Naive B cell (primary cell): ENCODE data around the gene CACNA1I. TPM values are rescaled to one million over a fixed set of nuclear protein-coding genes. Genes with fewer than 3 reads are reported as not detected.

ENCODE experiments used
- ATAC-seq, 2 donors: fragments of 150-1000 bp; cut with Tn5 transposase; 2 replicates each; pipeline ENCODE4 v1.10.0; 2021; ENCODE audit warnings: low read depth in 2 of 2, mild to moderate bottlenecking in 2 of 2, moderate library complexity in 2 of 2
- DNase-seq: peaks from one replicate; pipeline ENCODE4 v3.0.0; 2022
- H3K27ac Mint-ChIP-seq, 6 donors: one replicate each; pipeline ENCODE4 v1.8.0; 2020 to 2022; ENCODE audit warnings: mild to moderate bottlenecking in 6 of 6, mixed read lengths in 6 of 6, moderate library complexity in 5 of 6, inconsistent platforms in 2 of 6
- H3K27me3 Mint-ChIP-seq, 3 donors: one replicate each; pipeline ENCODE4 v1.8.0; 2021 to 2022; ENCODE audit warnings: mixed read lengths in 3 of 3, mild to moderate bottlenecking in 1 of 3
- H3K36me3 Mint-ChIP-seq, 2 donors: one replicate each; pipeline ENCODE4 v1.8.0; 2020 to 2022; ENCODE audit warnings: mixed read lengths in 2 of 2, inconsistent platforms in 1 of 2, mild to moderate bottlenecking in 1 of 2
- H3K4me1 Mint-ChIP-seq, 3 donors: one replicate each; pipeline ENCODE4 v1.8.0; 2020 to 2022; ENCODE audit warnings: mixed read lengths in 3 of 3, inconsistent platforms in 1 of 3, mild to moderate bottlenecking in 1 of 3, moderate library complexity in 1 of 3
- H3K4me3 Mint-ChIP-seq, 8 donors: one replicate each; pipeline ENCODE4 v1.8.0; 2020 to 2022; ENCODE audit warnings: mild to moderate bottlenecking in 8 of 8, mixed read lengths in 8 of 8, moderate library complexity in 8 of 8, inconsistent platforms in 2 of 8
- H3K9me3 Mint-ChIP-seq, 7 donors: one replicate each; pipeline ENCODE4 v1.8.0; 2020 to 2022; ENCODE audit warnings: mixed read lengths in 7 of 7, mild to moderate bottlenecking in 5 of 7, inconsistent platforms in 2 of 7, moderate library complexity in 1 of 7
- polyA plus RNA-seq, 6 donors: library from polyadenylated mRNA; unstranded; fragments of 300-500 nt; fragmentation: Illumina TruSeq; gene quantifications; one replicate each; pipeline ENCODE4 v1.2.3, GENCODE V29; 2021; ENCODE audit warnings: low read depth in 6 of 6

The CACNA1I gene
- polyA plus RNA-seq, 6 donors from 2014 or later: not detected

- ATAC-seq (no peak), DNase-seq (no peak)
- peaks cover 10 to 26% (median 19%) of the 10 kb centered on the region in 3 donors for H3K4me1 Mint-ChIP-seq
- no peak overlapping the region for H3K4me3 Mint-ChIP-seq
- no peaks in the 10 kb centered on the region for H3K36me3 Mint-ChIP-seq
- H3K27me3 Mint-ChIP-seq: peaks cover 30 to 94% (median 86%) of the 10 kb centered on the region in 3 donors
- H3K9me3 Mint-ChIP-seq: peaks cover 0 to 2% (median 0%) of the 10 kb centered on the region in 7 donors
- peak overlapping the region in 1 of 6 donors; percentile 85 for H3K27ac Mint-ChIP-seq
These were observed 88.4 kb downstream of the CACNA1I start for GRCh38 chr22:39658806-39659463.

- peaks cover 19 to 33% (median 21%) of the 10 kb centered on the region in 3 donors for H3K4me1 Mint-ChIP-seq
- DNase-seq (no peak), ATAC-seq (no peak)
- H3K4me3 Mint-ChIP-seq: peak overlapping the region in 6 of 8 donors; percentile 52 to 76 (median 66)
- H3K27me3 Mint-ChIP-seq: peaks cover 33 to 90% (median 85%) of the 10 kb centered on the region in 3 donors
- H3K27ac Mint-ChIP-seq: no peak overlapping the region
- H3K36me3 Mint-ChIP-seq: no peaks in the 10 kb centered on the region
- peaks cover 0 to 2% (median 0%) of the 10 kb centered on the region in 7 donors for H3K9me3 Mint-ChIP-seq
These were observed 90.9 kb downstream of the CACNA1I start for GRCh38 chr22:39661501-39661841.

GRCh38 chr22:39661842-39662685 lies 91.5 kb downstream of the CACNA1I start:
- peaks cover 0 to 2% (median 0%) of the 10 kb centered on the region in 7 donors for H3K9me3 Mint-ChIP-seq
- H3K27me3 Mint-ChIP-seq: peaks cover 33 to 89% (median 79%) of the 10 kb centered on the region in 3 donors
- H3K4me1 Mint-ChIP-seq: peaks cover 19 to 33% (median 21%) of the 10 kb centered on the region in 3 donors
- ATAC-seq (peak; percentile 72 to 80), DNase-seq (peak; percentile 43)
- no peaks in the 10 kb centered on the region for H3K36me3 Mint-ChIP-seq
- peak overlapping the region in 7 of 8 donors; percentile 65 to 89 (median 83) for H3K4me3 Mint-ChIP-seq
- H3K27ac Mint-ChIP-seq: peak overlapping the region in 2 of 6 donors; percentile 13 to 26

DNA sequence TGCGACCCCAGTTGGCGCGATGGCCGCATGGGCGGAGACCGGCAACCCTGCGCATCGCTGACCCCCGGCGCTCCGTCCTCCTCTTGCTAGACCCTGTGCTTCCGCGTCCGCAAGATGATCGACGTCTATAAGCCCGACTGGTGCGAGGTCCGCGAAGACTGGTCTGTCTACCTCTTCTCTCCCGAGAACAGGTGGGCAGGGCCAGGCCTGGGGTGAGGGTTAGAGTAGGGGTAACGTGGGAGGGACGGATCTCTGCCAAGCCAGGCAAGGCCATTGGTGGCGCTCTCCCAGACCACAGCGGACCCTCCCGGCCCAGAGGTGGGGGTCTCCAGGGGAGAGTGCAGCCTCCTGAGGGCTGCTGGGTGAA lies 92.1 kb downstream of the CACNA1I start:
- peaks cover 33 to 85% (median 74%) of the 10 kb centered on the region in 3 donors for H3K27me3 Mint-ChIP-seq
- no peak for DNase-seq

GRCh38 chr22:39663751-39664150 lies 93.2 kb downstream of the CACNA1I start:
- peaks cover 19 to 33% (median 21%) of the 10 kb centered on the region in 3 donors for H3K4me1 Mint-ChIP-seq
- ATAC-seq (no peak), DNase-seq (no peak)
- H3K4me3 Mint-ChIP-seq: peak overlapping the region in 5 of 8 donors; percentile 23 to 76 (median 49)
- H3K9me3 Mint-ChIP-seq: peaks cover 0 to 3% (median 0%) of the 10 kb centered on the region in 7 donors
- no peaks in the 10 kb centered on the region for H3K36me3 Mint-ChIP-seq
- no peak overlapping the region for H3K27ac Mint-ChIP-seq
- peaks cover 32 to 80% (median 72%) of the 10 kb centered on the region in 3 donors for H3K27me3 Mint-ChIP-seq

More for the DNA sequence above, 92.1 kb downstream of the CACNA1I start:
- H3K36me3 Mint-ChIP-seq: no peaks in the 10 kb centered on the region
- peaks cover 19 to 33% (median 21%) of the 10 kb centered on the region in 3 donors for H3K4me1 Mint-ChIP-seq
- H3K4me3 Mint-ChIP-seq: peak overlapping the region; percentile 23 to 83 (median 75)
- no peak overlapping the region for H3K27ac Mint-ChIP-seq
- H3K9me3 Mint-ChIP-seq: peaks cover 0 to 2% (median 0%) of the 10 kb centered on the region in 7 donors
- no peak for ATAC-seq

DNA sequence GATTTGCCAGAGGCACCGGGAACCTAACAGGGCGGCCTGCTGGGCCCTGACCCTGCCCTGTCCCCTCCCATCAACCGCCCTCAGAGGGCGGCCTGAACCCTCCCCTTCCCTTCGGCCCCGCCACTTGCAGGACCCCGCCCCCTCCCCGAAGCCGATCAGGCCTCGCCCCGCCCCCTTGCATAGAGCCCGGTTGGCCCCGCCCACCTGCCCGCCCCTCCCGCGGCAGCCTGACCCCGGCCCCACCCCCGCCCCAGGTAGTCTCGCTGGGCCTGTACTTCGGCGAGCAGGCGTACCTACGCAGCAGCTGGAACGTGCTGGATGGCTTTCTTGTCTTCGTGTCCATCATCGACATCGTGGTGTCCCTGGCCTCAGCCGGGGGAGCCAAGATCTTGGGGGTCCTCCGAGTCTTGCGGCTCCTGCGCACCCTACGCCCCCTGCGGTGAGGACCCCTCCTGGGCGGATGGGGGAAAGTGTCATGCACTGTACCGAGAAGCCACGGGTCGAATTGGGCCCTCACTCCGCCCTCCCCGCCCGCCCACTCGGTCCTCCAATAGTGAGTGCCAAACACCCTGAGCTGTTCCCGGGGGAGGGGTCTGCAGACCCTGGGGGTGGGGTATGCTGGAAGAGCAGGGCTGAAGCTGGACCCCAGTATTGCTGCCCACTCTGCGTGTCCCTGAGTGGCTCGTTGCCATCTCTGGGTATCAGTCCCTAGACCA lies 94.1 kb downstream of the CACNA1I start:
- H3K27ac Mint-ChIP-seq: no peak overlapping the region
- H3K9me3 Mint-ChIP-seq: peaks cover 0 to 5% (median 0%) of the 10 kb centered on the region in 7 donors
- peak; percentile 21 to 31 for ATAC-seq
- no peak for DNase-seq
- peaks cover 30 to 80% (median 70%) of the 10 kb centered on the region in 3 donors for H3K27me3 Mint-ChIP-seq
- H3K4me1 Mint-ChIP-seq: peaks cover 19 to 33% (median 19%) of the 10 kb centered on the region in 3 donors
- H3K36me3 Mint-ChIP-seq: no peaks in the 10 kb centered on the region
- H3K4me3 Mint-ChIP-seq: peak overlapping the region in 7 of 8 donors; percentile 15 to 76 (median 39)

- DNase-seq (no peak), ATAC-seq (no peak)
- Mint-ChIP-seq H3K27me3 (peaks cover 28 to 75% (median 68%) of the 10 kb centered on the region in 3 donors), H3K27ac (no peak overlapping the region), H3K9me3 (peaks cover 0 to 5% (median 0%) of the 10 kb centered on the region in 7 donors), H3K36me3 (no peaks in the 10 kb centered on the region), H3K4me1 (peaks cover 18 to 33% (median 19%) of the 10 kb centered on the region in 3 donors), H3K4me3 (peak overlapping the region in 7 of 8 donors; percentile 15 to 78 (median 41))
These were observed 94.7 kb downstream of the CACNA1I start for GRCh38 chr22:39665229-39665628.

- DNase-seq (no peak), ATAC-seq (no peak)
- Mint-ChIP-seq H3K36me3 (peaks cover 0 to 5% of the 10 kb centered on the region in 2 donors), H3K4me1 (peaks cover 18 to 33% (median 19%) of the 10 kb centered on the region in 3 donors), H3K27ac (no peak overlapping the region), H3K9me3 (peaks cover 0 to 9% (median 2%) of the 10 kb centered on the region in 7 donors), H3K27me3 (peaks cover 27 to 74% (median 68%) of the 10 kb centered on the region in 3 donors), H3K4me3 (peak overlapping the region; percentile 21 to 81 (median 63))
These were observed 95.3 kb downstream of the CACNA1I start for GRCh38 chr22:39665661-39666431.

- Mint-ChIP-seq H3K4me3 (no peak overlapping the region), H3K27ac (no peak overlapping the region), H3K36me3 (peaks cover 5 to 11% of the 10 kb centered on the region in 2 donors), H3K27me3 (peaks cover 21 to 72% (median 64%) of the 10 kb centered on the region in 3 donors), H3K4me1 (peaks cover 17 to 28% (median 18%) of the 10 kb centered on the region in 3 donors), H3K9me3 (peaks cover 3 to 15% (median 8%) of the 10 kb centered on the region in 7 donors)
- ATAC-seq (no peak), DNase-seq (no peak)
These were observed 95.9 kb downstream of the CACNA1I start for GRCh38 chr22:39666495-39666894.

GRCh38 chr22:39666926-39667325 lies 96.4 kb downstream of the CACNA1I start:
- H3K27me3 Mint-ChIP-seq: peaks cover 20 to 73% (median 60%) of the 10 kb centered on the region in 3 donors
- peaks cover 8 to 16% of the 10 kb centered on the region in 2 donors for H3K36me3 Mint-ChIP-seq
- H3K9me3 Mint-ChIP-seq: peaks cover 5 to 20% (median 12%) of the 10 kb centered on the region in 7 donors
- DNase-seq (no peak), ATAC-seq (no peak)
- no peak overlapping the region for H3K27ac Mint-ChIP-seq
- H3K4me1 Mint-ChIP-seq: peaks cover 16 to 27% (median 18%) of the 10 kb centered on the region in 3 donors
- peak overlapping the region in 1 of 8 donors; percentile 5 for H3K4me3 Mint-ChIP-seq

DNA sequence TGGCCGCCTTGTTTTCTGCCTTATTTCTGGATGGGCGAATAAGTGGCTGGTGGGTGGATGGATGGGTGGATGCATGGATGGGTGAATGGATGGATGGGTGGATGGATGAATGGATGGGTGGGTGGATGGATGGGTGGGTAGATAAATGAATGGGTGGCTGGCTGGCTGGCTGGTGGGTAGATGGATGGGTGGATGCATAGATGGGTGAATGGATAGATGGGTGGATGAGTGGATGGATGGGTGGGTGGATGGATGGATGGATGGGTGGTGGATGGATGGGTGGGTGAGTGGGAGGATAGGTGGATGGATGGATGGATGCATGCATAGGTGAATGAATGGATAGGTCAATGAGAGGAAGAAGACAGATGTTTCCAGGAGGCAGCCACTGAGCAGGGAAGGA lies 98.9 kb downstream of the CACNA1I start:
- H3K4me1 Mint-ChIP-seq: peaks cover 0 to 10% (median 8%) of the 10 kb centered on the region in 3 donors
- DNase-seq (no peak), ATAC-seq (no peak)
- no peak overlapping the region for H3K4me3 Mint-ChIP-seq
- H3K27ac Mint-ChIP-seq: peak overlapping the region in 1 of 6 donors; percentile 30
- H3K27me3 Mint-ChIP-seq: peaks cover 15 to 62% (median 52%) of the 10 kb centered on the region in 3 donors
- H3K9me3 Mint-ChIP-seq: peaks cover 5 to 34% (median 25%) of the 10 kb centered on the region in 7 donors
- peaks cover 8 to 34% of the 10 kb centered on the region in 2 donors for H3K36me3 Mint-ChIP-seq

DNA sequence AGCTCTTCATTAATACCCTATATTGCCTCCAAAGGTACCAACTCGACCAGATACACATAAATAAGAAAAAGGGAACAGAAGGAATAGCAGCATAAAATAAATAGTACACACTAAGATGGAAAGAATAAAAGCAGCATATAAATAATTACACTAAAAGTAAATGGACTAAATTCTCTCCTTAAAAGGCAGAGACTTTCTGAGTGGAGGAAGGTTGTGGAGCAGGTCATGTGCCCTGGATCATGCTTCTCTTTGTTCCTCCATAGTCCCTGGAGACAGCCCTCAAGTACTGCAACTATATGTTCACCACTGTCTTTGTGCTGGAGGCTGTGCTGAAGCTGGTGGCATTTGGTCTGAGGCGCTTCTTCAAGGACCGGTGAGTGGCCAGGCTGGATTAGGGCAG lies 101.4 kb downstream of the CACNA1I start:
- H3K27me3 Mint-ChIP-seq: peaks cover 8 to 58% (median 54%) of the 10 kb centered on the region in 3 donors

More for the DNA sequence above, 101.4 kb downstream of the CACNA1I start:
- ATAC-seq (no peak), DNase-seq (no peak)
- Mint-ChIP-seq H3K9me3 (peaks cover 5 to 32% (median 26%) of the 10 kb centered on the region in 7 donors), H3K4me3 (no peak overlapping the region), H3K27ac (no peak overlapping the region), H3K36me3 (peaks cover 8 to 34% of the 10 kb centered on the region in 2 donors), H3K4me1 (peaks cover 0 to 4% (median 2%) of the 10 kb centered on the region in 3 donors)
